HG03095 (cell line): ENCODE data around the gene S100A4.

Experiments used
- ATAC-seq: cut with Tn5 transposase; IDR thresholded peaks from one replicate; pipeline ENCODE4 v1.9.1; 2021; ENCODE audit warnings: moderate library complexity; ENCODE audit not compliant: unreplicated experiment

The S100A4 gene

GRCh38 chr1:153513023-153513422, 32.6 kb downstream of the S100A4 start:
- no peak for ATAC-seq

GRCh38 chr1:153510984-153511410, 34.6 kb downstream of the S100A4 start:
- ATAC-seq: no peak

GRCh38 chr1:153509729-153510354, 35.8 kb downstream of the S100A4 start:
- no peak for ATAC-seq

- no peak for ATAC-seq
Measured at GRCh38 chr1:153509036-153509435, 36.6 kb downstream of the S100A4 start.

- no peak for ATAC-seq
Measured at GRCh38 chr1:153507926-153508583, 37.6 kb downstream of the S100A4 start.

- no peak for ATAC-seq
Measured at GRCh38 chr1:153506831-153507413, 38.7 kb downstream of the S100A4 start.

GRCh38 chr1:153506386-153506785, 39.2 kb downstream of the S100A4 start:
- ATAC-seq: no peak

- ATAC-seq: no peak
Measured at GRCh38 chr1:153505576-153505975, 40.0 kb downstream of the S100A4 start.

- ATAC-seq: no peak
Measured at GRCh38 chr1:153503766-153504165, 41.8 kb downstream of the S100A4 start.

GRCh38 chr1:153498746-153499145, 46.9 kb downstream of the S100A4 start:
- no peak for ATAC-seq

GRCh38 chr1:153495536-153495935, 50.1 kb downstream of the S100A4 start:
- ATAC-seq: no peak

GRCh38 chr1:153494976-153495535, 50.5 kb downstream of the S100A4 start:
- no peak for ATAC-seq
